Measurements from ENCODE around the gene PMEL.

DNA sequence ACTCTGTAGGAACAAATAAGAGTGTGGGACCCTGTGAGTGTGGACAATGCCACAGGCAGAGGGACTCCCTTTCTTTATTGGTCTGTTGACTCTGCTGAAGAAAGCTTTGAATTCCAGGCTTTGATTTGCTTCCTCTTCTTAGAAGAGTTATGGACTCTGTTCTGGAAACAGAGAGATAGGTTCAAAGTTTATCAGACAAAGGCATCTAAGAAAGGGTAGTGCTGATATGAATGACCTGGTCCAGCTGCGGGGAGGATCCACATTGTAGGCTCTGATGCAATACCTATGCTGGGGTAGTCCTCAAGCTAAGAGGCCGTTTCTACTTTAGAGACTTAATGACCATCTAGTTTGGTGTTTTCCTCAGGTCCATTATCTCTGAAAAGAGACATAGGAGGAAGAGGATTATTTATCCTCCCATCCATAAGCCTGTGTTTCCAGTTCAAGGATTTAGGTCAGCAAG lies 44.3 kb upstream of the PMEL start:
- TF ChIP-seq EZH2 (IDR thresholded peaks at IDR 0.05; ENCODE audit: insufficient read depth, poor library complexity, severe bottlenecking) (no peak), EZH2phosphoT487 (IDR thresholded peaks at IDR 0.05; ENCODE audit: insufficient read depth, low read depth) (no peak)

All from GM23248 (cell line).